AG10803 (cell line): ENCODE results near the gene UBE2L6.

Experiments
- DNase-seq: peaks from one replicate; pipeline ENCODE4 v3.0.0; 2010; ENCODE audit warnings: low read depth
- H3K4me3 ChIP-seq: 2 replicates; pipeline ENCODE4 v1.5.1; 2011; ENCODE audit warnings: mild to moderate bottlenecking, low read length, control low read depth
- TF ChIP-seq, protein P1 (sequence below): conservative IDR thresholded peaks from 2 replicates; pipeline ENCODE4 v1.5.1; 2011; ENCODE audit warnings: mild to moderate bottlenecking, low read length, control low read depth, inconsistent platforms

Gene UBE2L6

DNA sequence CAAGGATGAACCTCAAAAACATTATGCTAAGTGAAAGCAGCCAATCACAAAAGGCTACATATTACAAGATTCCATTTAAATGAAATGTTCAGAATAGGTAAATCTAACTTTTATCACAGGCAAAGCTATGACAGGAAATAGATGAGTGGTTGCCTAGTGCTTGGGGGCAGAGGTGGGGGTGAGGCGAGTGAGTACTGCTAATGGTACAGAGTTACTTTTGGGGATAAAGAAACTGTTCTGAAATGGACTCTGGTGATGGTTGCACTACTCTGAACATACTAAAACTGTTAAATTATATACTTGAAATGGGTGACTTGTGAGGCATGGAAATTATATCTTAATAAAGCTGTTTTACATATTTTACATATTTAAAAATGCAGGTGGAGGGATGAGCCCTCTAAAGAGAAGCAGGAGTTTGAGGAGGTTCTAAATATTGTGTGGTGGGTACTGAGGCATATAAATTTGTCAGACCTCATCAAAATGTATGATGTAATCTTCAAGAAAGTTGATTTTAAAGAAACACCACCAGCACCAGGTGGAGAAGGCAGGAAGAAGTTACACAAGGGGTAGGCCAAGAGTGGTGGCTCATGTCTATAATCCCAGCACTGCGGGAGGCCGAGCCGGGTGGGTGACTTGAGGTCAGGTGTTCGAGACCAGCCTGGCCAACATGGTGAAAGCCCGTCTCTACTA lies 55.6 kb downstream of the UBE2L6 start:
- TF ChIP-seq, protein P1, sequence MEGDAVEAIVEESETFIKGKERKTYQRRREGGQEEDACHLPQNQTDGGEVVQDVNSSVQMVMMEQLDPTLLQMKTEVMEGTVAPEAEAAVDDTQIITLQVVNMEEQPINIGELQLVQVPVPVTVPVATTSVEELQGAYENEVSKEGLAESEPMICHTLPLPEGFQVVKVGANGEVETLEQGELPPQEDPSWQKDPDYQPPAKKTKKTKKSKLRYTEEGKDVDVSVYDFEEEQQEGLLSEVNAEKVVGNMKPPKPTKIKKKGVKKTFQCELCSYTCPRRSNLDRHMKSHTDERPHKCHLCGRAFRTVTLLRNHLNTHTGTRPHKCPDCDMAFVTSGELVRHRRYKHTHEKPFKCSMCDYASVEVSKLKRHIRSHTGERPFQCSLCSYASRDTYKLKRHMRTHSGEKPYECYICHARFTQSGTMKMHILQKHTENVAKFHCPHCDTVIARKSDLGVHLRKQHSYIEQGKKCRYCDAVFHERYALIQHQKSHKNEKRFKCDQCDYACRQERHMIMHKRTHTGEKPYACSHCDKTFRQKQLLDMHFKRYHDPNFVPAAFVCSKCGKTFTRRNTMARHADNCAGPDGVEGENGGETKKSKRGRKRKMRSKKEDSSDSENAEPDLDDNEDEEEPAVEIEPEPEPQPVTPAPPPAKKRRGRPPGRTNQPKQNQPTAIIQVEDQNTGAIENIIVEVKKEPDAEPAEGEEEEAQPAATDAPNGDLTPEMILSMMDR, result no peak
- H3K4me3 ChIP-seq, result no peak overlapping the region
- no peak for DNase-seq

DNA sequence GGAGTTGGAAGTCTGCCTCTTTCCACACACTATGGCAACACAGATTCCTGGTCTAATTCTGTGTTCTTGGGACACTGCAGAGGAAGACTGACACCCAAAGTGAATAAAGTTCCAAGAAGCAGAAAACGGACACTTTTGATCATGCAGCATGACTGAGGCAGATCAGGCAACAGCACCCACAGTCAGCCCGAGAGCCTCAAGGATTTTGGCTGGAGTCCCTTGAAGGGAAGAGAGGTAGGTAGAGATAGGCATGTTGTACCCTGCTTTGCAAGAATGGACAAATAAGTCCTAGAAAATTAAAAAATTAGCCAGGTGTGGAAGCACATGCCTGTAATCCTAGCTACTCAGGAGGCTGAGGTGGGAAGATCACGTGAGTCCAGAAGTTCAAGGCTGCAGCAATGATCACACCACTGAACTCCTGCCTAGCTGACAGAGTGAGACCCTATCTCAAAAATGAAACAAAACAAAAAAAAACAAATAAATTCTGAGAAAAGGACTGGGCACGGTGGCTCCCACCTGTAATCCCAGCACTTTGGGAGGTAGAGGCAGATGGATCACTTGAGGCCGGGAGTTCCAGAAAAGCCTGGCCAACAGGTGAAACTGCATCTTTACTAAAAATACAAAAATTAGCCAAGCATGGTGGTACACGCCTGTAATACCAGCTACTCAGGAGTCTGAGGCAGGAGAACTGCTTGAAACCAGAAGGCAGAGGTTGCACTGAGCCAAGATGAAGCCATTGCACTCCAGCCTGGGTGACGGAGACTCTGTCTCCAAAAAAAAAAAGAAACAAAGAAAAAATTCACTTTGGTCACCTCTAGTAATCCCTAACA lies 58.9 kb downstream of the UBE2L6 start:
- no peak overlapping the region for H3K4me3 ChIP-seq
- TF ChIP-seq, protein P1, result no peak
- DNase-seq, result no peak

- TF ChIP-seq, protein P1, result no peak
- no peak overlapping the region for H3K4me3 ChIP-seq
- no peak for DNase-seq
Measured at GRCh38 chr11:57506522-57506921, 61.0 kb downstream of the UBE2L6 start.

- DNase-seq, result no peak
- H3K4me3 ChIP-seq, result no peak overlapping the region
- TF ChIP-seq, protein P1, result no peak
Measured at GRCh38 chr11:57504511-57504910, 63.0 kb downstream of the UBE2L6 start.

DNA sequence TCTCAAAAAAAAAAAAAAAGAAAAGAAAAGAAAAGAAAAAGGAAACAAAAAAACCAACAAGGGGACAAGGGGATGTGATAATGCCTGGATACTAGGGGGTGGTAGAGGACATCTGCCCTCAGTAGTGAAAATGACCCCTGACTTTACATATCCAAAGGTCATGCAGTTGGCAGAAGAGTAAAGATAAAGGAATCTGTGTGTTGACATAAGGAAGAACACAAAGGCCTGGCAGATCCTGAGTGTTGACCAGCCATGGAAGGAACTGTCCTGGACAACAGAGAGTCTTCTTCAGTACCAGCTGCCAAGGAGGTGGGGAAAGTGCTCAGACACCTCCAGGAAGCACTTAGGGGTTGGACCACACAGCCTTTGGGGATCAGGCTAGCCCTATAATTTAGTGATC lies 64.6 kb downstream of the UBE2L6 start:
- TF ChIP-seq, protein P1, result no peak
- DNase-seq, result no peak
- no peak overlapping the region for H3K4me3 ChIP-seq

DNA sequence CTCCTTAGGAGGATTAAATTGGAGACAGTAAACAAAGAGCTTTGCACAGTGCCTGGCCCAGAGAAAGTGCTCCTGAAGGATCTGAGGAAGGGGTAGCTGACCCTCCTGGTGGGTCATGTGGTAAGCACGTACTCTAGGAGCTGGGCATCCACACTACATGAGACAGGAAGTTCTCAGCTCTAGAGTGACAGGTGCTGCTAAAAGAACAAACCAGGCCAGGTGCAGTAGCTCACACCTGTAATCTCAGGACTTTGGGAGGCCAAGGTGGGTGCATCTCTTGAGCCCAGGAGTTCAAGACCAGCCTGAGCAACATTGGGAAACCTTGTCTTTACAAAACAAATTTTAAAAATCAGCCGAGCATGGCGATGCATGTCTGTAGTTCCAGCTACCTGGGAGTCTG lies 65.1 kb downstream of the UBE2L6 start:
- no peak for DNase-seq
- TF ChIP-seq, protein P1, result no peak
- no peak overlapping the region for H3K4me3 ChIP-seq

GRCh38 chr11:57501953-57502352 lies 65.5 kb downstream of the UBE2L6 start:
- TF ChIP-seq, protein P1, result no peak
- no peak for DNase-seq
- H3K4me3 ChIP-seq, result no peak overlapping the region
